Liver (tissue), 3 donors: ENCODE data around the gene ERMN.

ENCODE experiments used
- CTCF ChIP-seq: fragments of 150-350 bp; IDR thresholded peaks from 2 replicates; pipeline ENCODE4 v1.5.1; 2017; ENCODE audit warnings: improper control_type of control experiment, low read depth, low read length; ENCODE audit not compliant: missing input control
- SP1 ChIP-seq: IDR thresholded peaks from 2 replicates; pipeline ENCODE4 v1.6.1; 2018; ENCODE audit warnings: antibody characterized with exemption, mild to moderate bottlenecking
- donor health status: healthy.
- donor health status: healthy.

- TF ChIP-seq CTCF (no peak), SP1 (no peak)
Observed at GRCh38 chr2:157305723-157306110, 19.9 kb downstream of the ERMN start.
